HepG2 (cell line): ENCODE measurements around the gene ZPBP. TPM values are rescaled to one million over a fixed set of nuclear protein-coding genes. Genes with fewer than 3 reads are reported as not detected.

Experiments
- CTCF ChIP-seq: sonication (generic); formaldehyde crosslinking; IDR thresholded peaks from 2 replicates; pipeline ENCODE4 v1.5.0; 2020; ENCODE audit warnings: mild to moderate bottlenecking, missing genetic modification reagents, moderate library complexity
- NFATC3 ChIP-seq: sonication (generic); formaldehyde crosslinking; IDR thresholded peaks from 2 replicates; pipeline ENCODE4 v1.5.1; 2020; ENCODE audit warnings: mild to moderate bottlenecking, missing genetic modification reagents
- RAD21 ChIP-seq: fragments of 450-650 bp; formaldehyde crosslinking; IDR thresholded peaks from 2 replicates; pipeline ENCODE4 v1.5.0; 2020; ENCODE audit warnings: mild to moderate bottlenecking
- SKIL ChIP-seq: sonication (generic); formaldehyde crosslinking; IDR thresholded peaks from 2 replicates; pipeline ENCODE4 v1.8.0; 2022; ENCODE audit warnings: missing genetic modification reagents, mild to moderate bottlenecking, moderate library complexity, borderline replicate concordance
- ZBTB14 ChIP-seq: sonication (generic); formaldehyde crosslinking; IDR thresholded peaks from 2 replicates; pipeline ENCODE4 v1.4.0; 2020; ENCODE audit warnings: missing genetic modification reagents
- polyA plus RNA-seq, 8 experiments: library from polyadenylated mRNA; depleted of rRNA in 3 of 8; stranded (reverse) in 7 of 8; unstranded in 1 of 8; fragments of >200 nt; fragmentation: Illumina TruSeq in 4 of 8; extraction: Trizol in 4 of 8; gene quantifications; 2 replicates each; pipeline versions ENCODE4 v1.2.1 to v1.2.3, GENCODE V29; 2011 to 2016; ENCODE audit warnings: low read depth in 4 of 8, missing spikeins in 1 of 8, mixed read lengths in 1 of 8; ENCODE audit not compliant: insufficient read depth in 1 of 8
- total RNA-seq, 5 experiments: library from RNA; depleted of rRNA; stranded (reverse); fragments of >200 nt; fragmentation: Illumina TruSeq; extraction: Trizol; gene quantifications; 2 replicates each; pipeline ENCODE4 v1.2.3, GENCODE V29; 2016; ENCODE audit warnings: low read depth in 1 of 5

ZPBP gene
- total and polyA plus RNA-seq, 2 of the 13 experiments (the other 11 are each of a cell fraction or from before 2014, with no cell fraction given): not detected

GRCh38 chr7:50092579-50093491 lies at the start of gene ZPBP (continued):
- no peak for TF ChIP-seq SKIL (CRISPR knock-in tag)
- TF ChIP-seq CTCF (CRISPR knock-in tag): peak; percentile 72
- peak; percentile 22; the same call in 1 of the 2 replicates for TF ChIP-seq RAD21 (CRISPR knock-in tag)
- TF ChIP-seq ZBTB14: no peak
- TF ChIP-seq NFATC3 (CRISPR knock-in tag): no peak
- TF ChIP-seq, all 625 proteins: peak for 5
